Left lung (tissue), 10 donors: Measurements from ENCODE around the gene EMILIN1. TPM values are rescaled to one million over a fixed set of nuclear protein-coding genes. Genes with fewer than 3 reads are reported as not detected.

Experiments
- ATAC-seq: fragments of 200-7000 bp; cut with Tn5 transposase; one replicate; pipeline ENCODE4 v1.9.1; 2020; ENCODE audit warnings: moderate library complexity
- DNase-seq, 4 donors: peaks; one replicate each; pipeline ENCODE4 v3.0.0-alpha.2; 2013 to 2020
- H3K27ac ChIP-seq, 2 donors: fragments of 200-600 bp; sonication (generic) in 1 of 2; one replicate each; pipeline versions ENCODE4 v1.5.0 to v1.8.0; 2020 to 2021
- H3K27me3 ChIP-seq, 2 donors: fragments of 200-600 bp; sonication (generic) in 1 of 2; one replicate each; pipeline versions ENCODE4 v1.5.0 to v1.8.0; 2020 to 2021
- H3K36me3 ChIP-seq, 2 donors: fragments of 200-600 bp; sonication (generic) in 1 of 2; one replicate each; pipeline versions ENCODE4 v1.5.0 to v1.8.0; 2020 to 2021
- H3K4me1 ChIP-seq, 2 donors: fragments of 200-600 bp; one replicate each; pipeline ENCODE4 v1.8.0; 2021
- H3K4me3 ChIP-seq, 2 donors: fragments of 200-600 bp; sonication (generic) in 1 of 2; one replicate each; pipeline versions ENCODE4 v1.5.0 to v1.8.0; 2020 to 2021; ENCODE audit warnings: mild to moderate bottlenecking in 1 of 2
- H3K9me3 ChIP-seq, 2 donors: fragments of 200-600 bp; sonication (generic) in 1 of 2; one replicate each; pipeline versions ENCODE4 v1.5.0 to v1.8.0; 2020 to 2021
- intact Hi-C, 2 donors: fragments of 100-400 bp; cut with DNase I; formaldehyde crosslinking; loops; one replicate each; pipeline versions ENCODE4 v1.11.2 to v1.14.2; 2022
- polyA plus RNA-seq, 6 donors: library from polyadenylated mRNA; unstranded; fragments of 120-200 nt; gene quantifications; one replicate each; pipeline ENCODE4 v1.2.1, GENCODE V29; 2013; ENCODE audit not compliant: insufficient read length in 6 of 6
- total RNA-seq, 2 donors: library from RNA; stranded (reverse); fragmentation: NEBNext Ultra II Directional; extraction: Animal tissue kit (Norgen Biotek cat#: 25700); gene quantifications; one replicate each; pipeline ENCODE4 v1.2.1, GENCODE V29; 2021
- TF ChIP-seq, protein P1 (sequence below), 2 donors: fragments of 200-600 bp; sonication (generic) in 1 of 2; IDR thresholded peaks; one replicate each; pipeline versions ENCODE4 v1.5.0 to v1.8.0; 2021; ENCODE audit warnings: antibody characterized with exemption in 2 of 2
- donor health status: DM: no; HTN: yes; CAD: no.
- donor health status: DM: no; HTN: no; CAD: no.

The EMILIN1 gene
- total and polyA plus RNA-seq, 8 donors: 137 to 268 (median 176) TPM

DNA sequence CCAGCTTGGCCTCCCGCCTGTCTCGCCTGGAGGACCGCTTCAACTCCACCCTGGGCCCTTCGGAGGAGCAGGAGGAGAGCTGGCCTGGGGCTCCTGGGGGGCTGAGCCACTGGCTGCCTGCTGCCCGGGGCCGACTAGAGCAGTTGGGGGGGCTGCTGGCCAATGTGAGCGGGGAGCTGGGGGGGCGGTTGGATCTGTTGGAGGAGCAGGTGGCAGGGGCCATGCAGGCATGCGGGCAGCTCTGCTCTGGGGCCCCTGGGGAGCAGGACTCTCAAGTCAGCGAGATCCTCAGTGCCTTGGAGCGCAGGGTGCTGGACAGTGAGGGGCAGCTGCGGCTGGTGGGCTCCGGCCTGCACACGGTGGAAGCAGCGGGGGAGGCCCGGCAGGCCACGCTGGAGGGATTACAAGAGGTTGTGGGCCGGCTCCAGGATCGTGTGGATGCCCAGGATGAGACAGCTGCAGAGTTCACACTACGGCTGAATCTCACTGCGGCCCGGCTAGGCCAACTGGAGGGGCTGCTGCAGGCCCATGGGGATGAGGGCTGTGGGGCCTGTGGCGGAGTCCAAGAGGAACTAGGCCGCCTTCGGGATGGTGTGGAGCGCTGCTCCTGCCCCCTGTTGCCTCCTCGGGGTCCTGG lies 4.5 kb downstream of the EMILIN1 start:
- peaks cover 0 to 5% of the 10 kb centered on the region in 2 donors for H3K36me3 ChIP-seq
- DNase-seq: no peak
- ATAC-seq: no peak
- intact Hi-C loops: loop anchor here in 1 of 2 donors (10.0 kb wide), 2 partner anchors 48 to 118 kb away; partner anchors contain the start of gene TMEM214
- TF ChIP-seq, protein P1, sequence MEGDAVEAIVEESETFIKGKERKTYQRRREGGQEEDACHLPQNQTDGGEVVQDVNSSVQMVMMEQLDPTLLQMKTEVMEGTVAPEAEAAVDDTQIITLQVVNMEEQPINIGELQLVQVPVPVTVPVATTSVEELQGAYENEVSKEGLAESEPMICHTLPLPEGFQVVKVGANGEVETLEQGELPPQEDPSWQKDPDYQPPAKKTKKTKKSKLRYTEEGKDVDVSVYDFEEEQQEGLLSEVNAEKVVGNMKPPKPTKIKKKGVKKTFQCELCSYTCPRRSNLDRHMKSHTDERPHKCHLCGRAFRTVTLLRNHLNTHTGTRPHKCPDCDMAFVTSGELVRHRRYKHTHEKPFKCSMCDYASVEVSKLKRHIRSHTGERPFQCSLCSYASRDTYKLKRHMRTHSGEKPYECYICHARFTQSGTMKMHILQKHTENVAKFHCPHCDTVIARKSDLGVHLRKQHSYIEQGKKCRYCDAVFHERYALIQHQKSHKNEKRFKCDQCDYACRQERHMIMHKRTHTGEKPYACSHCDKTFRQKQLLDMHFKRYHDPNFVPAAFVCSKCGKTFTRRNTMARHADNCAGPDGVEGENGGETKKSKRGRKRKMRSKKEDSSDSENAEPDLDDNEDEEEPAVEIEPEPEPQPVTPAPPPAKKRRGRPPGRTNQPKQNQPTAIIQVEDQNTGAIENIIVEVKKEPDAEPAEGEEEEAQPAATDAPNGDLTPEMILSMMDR (IDR thresholded peaks at IDR 0.05): no peak
- peaks cover 0 to 13% of the 10 kb centered on the region in 2 donors for H3K27me3 ChIP-seq
- H3K4me3 ChIP-seq: no peak overlapping the region
- H3K27ac ChIP-seq: no peak overlapping the region
- no peaks in the 10 kb centered on the region for H3K9me3 ChIP-seq
- H3K4me1 ChIP-seq: peaks cover 17 to 67% of the 10 kb centered on the region in 2 donors

DNA sequence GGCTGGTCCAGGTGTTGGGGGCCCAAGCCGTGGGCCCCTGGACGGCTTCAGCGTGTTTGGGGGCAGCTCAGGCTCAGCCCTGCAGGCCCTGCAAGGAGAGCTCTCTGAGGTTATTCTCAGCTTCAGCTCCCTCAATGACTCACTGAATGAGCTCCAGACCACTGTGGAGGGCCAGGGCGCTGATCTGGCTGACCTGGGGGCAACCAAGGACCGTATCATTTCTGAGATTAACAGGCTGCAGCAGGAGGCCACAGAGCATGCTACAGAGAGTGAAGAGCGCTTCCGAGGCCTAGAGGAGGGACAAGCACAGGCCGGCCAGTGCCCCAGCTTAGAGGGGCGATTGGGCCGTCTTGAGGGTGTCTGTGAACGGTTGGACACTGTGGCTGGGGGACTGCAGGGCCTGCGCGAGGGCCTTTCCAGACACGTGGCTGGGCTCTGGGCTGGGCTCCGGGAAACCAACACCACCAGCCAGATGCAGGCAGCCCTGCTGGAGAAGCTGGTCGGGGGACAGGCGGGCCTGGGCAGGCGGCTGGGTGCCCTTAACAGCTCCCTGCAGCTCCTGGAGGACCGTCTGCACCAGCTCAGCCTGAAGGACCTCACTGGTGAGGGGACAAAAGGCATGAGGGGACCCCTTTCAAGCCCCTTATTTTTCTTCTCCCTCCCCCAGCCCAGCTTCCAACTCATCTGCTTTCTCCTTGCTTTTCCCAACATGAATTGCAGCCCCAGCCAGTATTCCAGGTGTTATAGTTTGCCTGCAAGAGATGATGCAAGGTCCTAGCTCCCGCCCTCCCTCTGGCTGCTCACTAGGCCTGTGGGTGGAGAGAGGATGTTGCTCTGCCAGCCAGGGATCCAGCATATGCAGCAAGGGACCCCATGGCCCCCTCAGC lies 5.2 kb downstream of the EMILIN1 start:
- H3K4me1 ChIP-seq: peaks cover 16 to 59% of the 10 kb centered on the region in 2 donors
- TF ChIP-seq, protein P1 (IDR thresholded peaks at IDR 0.05): no peak
- no peak for ATAC-seq
- no peak overlapping the region for H3K27ac ChIP-seq
- DNase-seq: no peak
- no peaks in the 10 kb centered on the region for H3K9me3 ChIP-seq
- H3K27me3 ChIP-seq: peaks cover 0 to 5% of the 10 kb centered on the region in 2 donors
- intact Hi-C loops: loop anchor here in 1 of 2 donors (10.0 kb wide), 2 partner anchors 49 to 119 kb away; partner anchors contain the start of gene TMEM214
- H3K4me3 ChIP-seq: no peak overlapping the region
- H3K36me3 ChIP-seq: peaks cover 0 to 5% of the 10 kb centered on the region in 2 donors

GRCh38 chr2:27084297-27085061 lies 6.1 kb downstream of the EMILIN1 start:
- TF ChIP-seq, protein P1 (IDR thresholded peaks at IDR 0.05): no peak
- Histone ChIP-seq H3K4me3 (no peak overlapping the region), H3K4me1 (peaks cover 16 to 53% of the 10 kb centered on the region in 2 donors), H3K36me3 (peaks cover 0 to 5% of the 10 kb centered on the region in 2 donors), H3K9me3 (no peaks in the 10 kb centered on the region), H3K27ac (no peak overlapping the region), H3K27me3 (no peaks in the 10 kb centered on the region)
- ATAC-seq: no peak
- no peak for DNase-seq
- intact Hi-C loops: loop anchor here in 1 of 2 donors (10.0 kb wide), 2 partner anchors 50 to 120 kb away; partner anchors contain the start of gene TMEM214

- Histone ChIP-seq H3K27ac (peak overlapping the region; percentile 91 to 93), H3K27me3 (no peaks in the 10 kb centered on the region), H3K9me3 (no peaks in the 10 kb centered on the region), H3K4me1 (peaks cover 16 to 49% of the 10 kb centered on the region in 2 donors), H3K36me3 (peaks cover 0 to 5% of the 10 kb centered on the region in 2 donors), H3K4me3 (peak overlapping the region; percentile 44 to 68)
- DNase-seq (no peak), ATAC-seq (no peak)
- TF ChIP-seq, protein P1 (IDR thresholded peaks at IDR 0.05): no peak
- intact Hi-C loops: loop anchor here in 1 of 2 donors (10.0 kb wide), 2 partner anchors 50 to 120 kb away; partner anchors contain the start of gene TMEM214
These were observed 6.8 kb downstream of the EMILIN1 start for GRCh38 chr2:27085062-27085672.
